ENCODE results near the gene KCNJ6. TPM values are rescaled to one million over a fixed set of nuclear protein-coding genes. Genes with fewer than 3 reads are reported as not detected.

KCNJ6 gene
- total and polyA plus RNA-seq, 2 of the 8 experiments (the other 6 are each of a cell fraction or from before 2014, with no cell fraction given): 0.51 to 1.2 TPM

DNA sequence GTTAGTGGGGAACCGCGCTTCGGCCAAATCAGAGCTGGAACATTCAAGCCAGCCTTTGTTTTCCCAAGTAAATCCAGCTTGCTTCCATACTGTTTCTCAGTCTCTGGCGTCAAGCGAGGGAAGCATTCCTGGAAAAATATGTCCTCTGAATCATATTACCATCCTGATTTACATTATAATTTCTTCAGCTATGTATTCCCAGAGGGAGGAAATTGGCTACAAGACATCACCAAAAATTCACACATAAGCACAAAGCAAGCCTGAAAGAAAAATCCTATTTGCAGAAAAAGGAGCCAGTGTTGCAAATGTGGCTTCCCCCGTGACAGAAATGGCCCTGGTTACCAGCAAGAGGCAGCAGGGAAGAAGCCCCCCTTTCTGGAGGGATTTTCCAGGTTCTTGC is 233.3 kb downstream of the KCNJ6 start (continued):
- TF ChIP-seq CREB1 (IDR thresholded peaks at IDR 0.05): no peak
- no peak for TF ChIP-seq RAD21 (IDR thresholded peaks at IDR 0.05 in 1 of 2, conservative IDR thresholded peaks at IDR 0.05 in 1 of 2; ENCODE audit: low read depth in 2 of 2, low read length in 2 of 2)
